Tibial nerve (tissue), 4 donors: Measurements from ENCODE around the gene OLFM4. TPM values are rescaled to one million over a fixed set of nuclear protein-coding genes. Genes with fewer than 3 reads are reported as not detected.

ENCODE experiments used
- DNase-seq, 2 donors: peaks; one replicate each; pipeline ENCODE4 v3.0.0-alpha.2; 2019; ENCODE audit warnings: low spot score in 2 of 2
- H3K27ac ChIP-seq, 4 donors: fragments of 200-600 bp; sonication (generic) in 3 of 4; one replicate each; pipeline ENCODE4 v1.5.1; 2017 to 2019; ENCODE audit warnings: mild to moderate bottlenecking in 1 of 4
- H3K27me3 ChIP-seq, 2 donors: fragments of 200-600 bp; sonication (generic) in 1 of 2; one replicate each; pipeline versions ENCODE4 v1.5.1 to v1.6.0; 2017 to 2019
- H3K36me3 ChIP-seq, 3 donors: fragments of 200-600 bp; sonication (generic); one replicate each; pipeline ENCODE4 v1.5.1; 2018 to 2019
- H3K4me1 ChIP-seq, 4 donors: fragments of 200-600 bp; sonication (generic) in 3 of 4; one replicate each; pipeline ENCODE4 v1.5.1; 2017 to 2019
- H3K4me3 ChIP-seq, 4 donors: fragments of 200-600 bp; sonication (generic) in 3 of 4; one replicate each; pipeline ENCODE4 v1.5.1; 2017 to 2019; ENCODE audit warnings: mild to moderate bottlenecking in 1 of 4, moderate library complexity in 1 of 4
- H3K9me3 ChIP-seq, 4 donors: fragments of 200-600 bp; sonication (generic) in 3 of 4; one replicate each; pipeline ENCODE4 v1.5.1; 2017 to 2019
- EP300 ChIP-seq, 2 donors: sonication (generic); formaldehyde crosslinking; IDR thresholded peaks; one replicate each; pipeline ENCODE4 v1.6.1; 2017; ENCODE audit warnings: antibody characterized with exemption in 2 of 2, mild to moderate bottlenecking in 1 of 2
- POLR2A ChIP-seq, 2 donors: fragments of 450-650 bp; IDR thresholded peaks; one replicate each; pipeline ENCODE4 v1.6.1; 2017; ENCODE audit warnings: antibody characterized with exemption in 2 of 2, mild to moderate bottlenecking in 2 of 2, moderate library complexity in 2 of 2
- WGBS, 2 donors: methylation state at CpG; one replicate each; pipeline ENCODE4 v1.1.5; 2018; 5-methylcytosine and 5-hydroxymethylcytosine counted together
- total RNA-seq, 4 donors: library from RNA; depleted of rRNA; stranded (reverse); fragments of >200 nt; gene quantifications; one replicate each; pipeline ENCODE4 v1.1.0, GENCODE V29; 2016
- TF ChIP-seq, protein P1 (sequence below), 5 experiments: fragments of 200-600 bp in 3 of 5; fragments of 450-650 bp in 2 of 5; sonication (generic) in 3 of 5; IDR thresholded peaks; one replicate each; pipeline ENCODE4 v1.5.1; 2016 to 2019; ENCODE audit warnings: antibody characterized with exemption in 5 of 5, mild to moderate bottlenecking in 3 of 5, moderate library complexity in 2 of 5

Gene OLFM4
- total RNA-seq, 4 donors from 2014 or later: 0.90 to 2.0 (median 1.4) TPM

- Histone ChIP-seq H3K27ac (no peak overlapping the region), H3K9me3 (no peaks in the 10 kb centered on the region), H3K36me3 (no peaks in the 10 kb centered on the region), H3K4me1 (no peaks in the 10 kb centered on the region), H3K4me3 (no peak overlapping the region), H3K27me3 (no peaks in the 10 kb centered on the region)
- no peak for DNase-seq
- TF ChIP-seq, protein P1, sequence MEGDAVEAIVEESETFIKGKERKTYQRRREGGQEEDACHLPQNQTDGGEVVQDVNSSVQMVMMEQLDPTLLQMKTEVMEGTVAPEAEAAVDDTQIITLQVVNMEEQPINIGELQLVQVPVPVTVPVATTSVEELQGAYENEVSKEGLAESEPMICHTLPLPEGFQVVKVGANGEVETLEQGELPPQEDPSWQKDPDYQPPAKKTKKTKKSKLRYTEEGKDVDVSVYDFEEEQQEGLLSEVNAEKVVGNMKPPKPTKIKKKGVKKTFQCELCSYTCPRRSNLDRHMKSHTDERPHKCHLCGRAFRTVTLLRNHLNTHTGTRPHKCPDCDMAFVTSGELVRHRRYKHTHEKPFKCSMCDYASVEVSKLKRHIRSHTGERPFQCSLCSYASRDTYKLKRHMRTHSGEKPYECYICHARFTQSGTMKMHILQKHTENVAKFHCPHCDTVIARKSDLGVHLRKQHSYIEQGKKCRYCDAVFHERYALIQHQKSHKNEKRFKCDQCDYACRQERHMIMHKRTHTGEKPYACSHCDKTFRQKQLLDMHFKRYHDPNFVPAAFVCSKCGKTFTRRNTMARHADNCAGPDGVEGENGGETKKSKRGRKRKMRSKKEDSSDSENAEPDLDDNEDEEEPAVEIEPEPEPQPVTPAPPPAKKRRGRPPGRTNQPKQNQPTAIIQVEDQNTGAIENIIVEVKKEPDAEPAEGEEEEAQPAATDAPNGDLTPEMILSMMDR (IDR thresholded peaks at IDR 0.05): no peak
- TF ChIP-seq EP300 (IDR thresholded peaks at IDR 0.05): no peak
- no peak for TF ChIP-seq POLR2A (IDR thresholded peaks at IDR 0.05)
- 68 to 73% methylated on average over 5 of the region's 5 CpGs for WGBS, 2 donors
Observed at GRCh38 chr13:52997951-52998876, 30.4 kb upstream of the OLFM4 start.

GRCh38 chr13:52999093-52999696, 29.4 kb upstream of the OLFM4 start:
- 57 to 63% methylated on average over 4 of the region's 4 CpGs for WGBS, 2 donors
- DNase-seq: no peak
- H3K36me3 ChIP-seq: no peaks in the 10 kb centered on the region
- H3K4me3 ChIP-seq: no peak overlapping the region
- TF ChIP-seq POLR2A (IDR thresholded peaks at IDR 0.05) (no peak), EP300 (IDR thresholded peaks at IDR 0.05) (no peak)
- TF ChIP-seq, protein P1 (IDR thresholded peaks at IDR 0.05): no peak
- no peaks in the 10 kb centered on the region for H3K4me1 ChIP-seq
- H3K27ac ChIP-seq: no peak overlapping the region
- no peaks in the 10 kb centered on the region for H3K9me3 ChIP-seq
- H3K27me3 ChIP-seq: no peaks in the 10 kb centered on the region

- H3K27ac ChIP-seq: no peak overlapping the region
- TF ChIP-seq EP300 (IDR thresholded peaks at IDR 0.05) (no peak), POLR2A (IDR thresholded peaks at IDR 0.05) (no peak)
- TF ChIP-seq, protein P1 (IDR thresholded peaks at IDR 0.05): no peak
- 91 to 94% methylated on average over 4 of the region's 4 CpGs for WGBS, 2 donors
Observed at GRCh38 chr13:53001444-53002225, 27.0 kb upstream of the OLFM4 start.

GRCh38 chr13:53004573-53004972, 24.0 kb upstream of the OLFM4 start:
- TF ChIP-seq POLR2A (IDR thresholded peaks at IDR 0.05) (no peak), EP300 (IDR thresholded peaks at IDR 0.05) (no peak)
- TF ChIP-seq, protein P1 (IDR thresholded peaks at IDR 0.05): no peak

More at GRCh38 chr13:53001444-53002225, 27.0 kb upstream of the OLFM4 start:
- Histone ChIP-seq H3K27me3 (no peaks in the 10 kb centered on the region), H3K4me1 (no peaks in the 10 kb centered on the region), H3K4me3 (no peak overlapping the region), H3K9me3 (no peaks in the 10 kb centered on the region), H3K36me3 (no peaks in the 10 kb centered on the region)
- no peak for DNase-seq

More at GRCh38 chr13:53004573-53004972, 24.0 kb upstream of the OLFM4 start:
- Histone ChIP-seq H3K27ac (no peak overlapping the region), H3K4me1 (peaks cover 0 to 6% (median 0%) of the 10 kb centered on the region in 4 donors), H3K4me3 (no peak overlapping the region), H3K36me3 (no peaks in the 10 kb centered on the region), H3K9me3 (no peaks in the 10 kb centered on the region), H3K27me3 (no peaks in the 10 kb centered on the region)
- 79% methylated on average over 2 of the region's 2 CpGs for WGBS, 2 donors
- no peak for DNase-seq
